ENCODE data around the gene LIN28A.

LIN28A gene

DNA sequence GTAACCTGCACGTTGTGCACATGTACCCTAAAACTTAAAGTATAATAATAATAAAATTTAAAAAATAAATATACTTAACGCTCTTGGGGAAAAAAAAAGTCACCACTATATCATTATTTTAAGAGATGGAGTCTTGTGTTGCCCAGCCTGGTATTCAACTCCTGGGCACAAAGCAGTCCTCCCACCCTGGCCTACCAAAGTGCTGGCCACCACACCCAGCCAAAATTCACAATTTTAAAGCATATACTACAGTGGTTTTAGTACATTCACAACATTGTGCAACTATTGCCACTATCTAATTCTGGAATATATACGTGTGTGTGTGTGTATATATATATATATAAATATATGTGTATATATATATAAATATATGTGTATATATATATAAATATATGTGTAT lies 67.5 kb downstream of the LIN28A start:
- in situ Hi-C loops (cut with MboI; ENCODE audit: low sequenced_read_pairs) = no loop called here

DNA sequence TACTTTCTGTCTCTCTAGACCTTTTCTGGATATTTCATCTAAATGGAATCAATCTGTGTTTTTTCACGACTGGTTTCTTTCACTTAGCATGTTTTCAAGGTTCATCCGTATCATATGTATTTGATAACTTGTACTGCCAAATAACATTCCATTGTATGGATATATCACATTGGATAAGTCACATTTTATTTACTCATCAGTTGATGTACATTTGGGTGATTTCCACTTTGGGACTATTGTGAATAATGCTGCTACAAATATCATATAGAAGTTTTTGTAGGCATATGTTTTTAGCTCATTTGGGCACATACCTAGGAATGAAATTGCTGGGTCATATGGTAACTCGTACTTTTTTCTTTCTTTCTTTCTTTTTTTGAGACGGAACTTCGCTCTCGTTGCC lies 68.4 kb downstream of the LIN28A start:
- in situ Hi-C loops (cut with MboI; ENCODE audit: low sequenced_read_pairs) = no loop called here

Data from HL-60/S4 treated with phorbol 12-myristate 13-acetate at 8.2 ng/mL for 4 days and 3 days (cell line).